Activated naive CD4-positive, alpha-beta T cell treated with anti-CD3 and anti-CD28 coated beads, Interleukin-2, amount 50 U/mL, for 16 hours (primary cell): ENCODE data around the gene USP24.

Source experiments
- DNase-seq: peaks from one replicate; pipeline ENCODE4 v3.0.0-alpha.2; 2020

Gene USP24

GRCh38 chr1:55156093-55156492 lies 59.1 kb downstream of the USP24 start:
- no peak for DNase-seq

GRCh38 chr1:55155522-55155921 lies 59.6 kb downstream of the USP24 start:
- no peak for DNase-seq

- DNase-seq = no peak
Measured at GRCh38 chr1:55154616-55155015, 60.5 kb downstream of the USP24 start.

GRCh38 chr1:55153031-55153430 lies 62.1 kb downstream of the USP24 start:
- DNase-seq = no peak

- no peak for DNase-seq
Measured at GRCh38 chr1:55150880-55151588, 64.1 kb downstream of the USP24 start.

GRCh38 chr1:55148676-55149075 lies 66.5 kb downstream of the USP24 start:
- no peak for DNase-seq

- DNase-seq = no peak
Measured at GRCh38 chr1:55147524-55147923, 67.6 kb downstream of the USP24 start.

- DNase-seq = no peak
Measured at GRCh38 chr1:55146781-55147180, 68.4 kb downstream of the USP24 start.

GRCh38 chr1:55144886-55145285 lies 70.3 kb downstream of the USP24 start:
- DNase-seq = no peak

GRCh38 chr1:55143684-55144083 lies 71.5 kb downstream of the USP24 start:
- no peak for DNase-seq

- DNase-seq = no peak
Measured at GRCh38 chr1:55141295-55141893, 73.8 kb downstream of the USP24 start.

- DNase-seq = peak; percentile 64
Measured at GRCh38 chr1:55140546-55140983, 74.6 kb downstream of the USP24 start.

- no peak for DNase-seq
Measured at GRCh38 chr1:55140137-55140536, 75.0 kb downstream of the USP24 start.

- no peak for DNase-seq
Measured at GRCh38 chr1:55138823-55139222, 76.3 kb downstream of the USP24 start.

GRCh38 chr1:55134152-55134808 lies 80.9 kb downstream of the USP24 start:
- DNase-seq = no peak

GRCh38 chr1:55131801-55132200 lies 83.4 kb downstream of the USP24 start:
- DNase-seq = no peak

- DNase-seq = no peak
Measured at GRCh38 chr1:55131218-55131617, 83.9 kb downstream of the USP24 start.

- no peak for DNase-seq
Measured at GRCh38 chr1:55129194-55129728, 85.9 kb downstream of the USP24 start.

GRCh38 chr1:55128418-55128995 lies 86.7 kb downstream of the USP24 start:
- DNase-seq = no peak

- DNase-seq = no peak
Measured at GRCh38 chr1:55127827-55128343, 87.3 kb downstream of the USP24 start.

GRCh38 chr1:55124470-55124869 lies 90.7 kb downstream of the USP24 start:
- no peak for DNase-seq

- no peak for DNase-seq
Measured at GRCh38 chr1:55120538-55120937, 94.6 kb downstream of the USP24 start.

- DNase-seq = no peak
Measured at GRCh38 chr1:55118651-55119329, 96.4 kb downstream of the USP24 start.
